Esophagus muscularis mucosa (tissue), 4 donors: Measurements from ENCODE around the gene BRMS1L. TPM values are rescaled to one million over a fixed set of nuclear protein-coding genes. Genes with fewer than 3 reads are reported as not detected.

Experiments used
- DNase-seq: peaks from one replicate; pipeline ENCODE4 v3.0.0-alpha.2; 2017; ENCODE audit errors: extremely low spot score
- H3K27ac ChIP-seq, 4 donors: fragments of 200-600 bp; sonication (generic); replicated peaks in 1 of 4; 1 replicate in 3 of 4; 2 replicates in 1 of 4; pipeline ENCODE4 v1.5.1; 2016 to 2019; ENCODE audit warnings: mild to moderate bottlenecking in 1 of 4
- H3K27me3 ChIP-seq, 4 donors: fragments of 200-600 bp; sonication (generic); one replicate each; pipeline versions ENCODE4 v1.5.1 to v1.6.0; 2016 to 2019
- H3K36me3 ChIP-seq, 4 donors: fragments of 200-600 bp; sonication (generic); one replicate each; pipeline ENCODE4 v1.5.1; 2016 to 2019
- H3K4me1 ChIP-seq, 4 donors: fragments of 200-600 bp; sonication (generic); one replicate each; pipeline ENCODE4 v1.5.1; 2016 to 2019
- H3K4me3 ChIP-seq, 4 donors: fragments of 200-600 bp; sonication (generic); 1 replicate in 2 of 4; 2 replicates in 2 of 4; pipeline ENCODE4 v1.5.1; 2016 to 2019; ENCODE audit warnings: mild to moderate bottlenecking in 4 of 4, moderate library complexity in 1 of 4
- H3K9me3 ChIP-seq, 4 donors: fragments of 200-600 bp; sonication (generic); 1 replicate in 3 of 4; 2 replicates in 1 of 4; pipeline ENCODE4 v1.5.1; 2016 to 2019
- EP300 ChIP-seq: sonication (generic); formaldehyde crosslinking; IDR thresholded peaks from one replicate; pipeline ENCODE4 v1.6.1; 2017; ENCODE audit warnings: antibody characterized with exemption
- POLR2A ChIP-seq: fragments of 450-650 bp; IDR thresholded peaks from one replicate; pipeline ENCODE4 v1.6.1; 2017; ENCODE audit warnings: antibody characterized with exemption, moderate library complexity, mild to moderate bottlenecking, low read depth
- POLR2AphosphoS5 ChIP-seq, 2 donors: sonication (generic); formaldehyde crosslinking; IDR thresholded peaks; one replicate each; pipeline ENCODE4 v1.6.1; 2017; ENCODE audit warnings: antibody characterized with exemption in 2 of 2
- WGBS: methylation state at CpG from one replicate; pipeline ENCODE4 v1.1.5; 2018; 5-methylcytosine and 5-hydroxymethylcytosine counted together
- intact Hi-C: fragments of 100-400 bp; cut with DNase I; formaldehyde crosslinking; loops from one replicate; pipeline ENCODE4 v1.15.1; 2023
- total RNA-seq, 4 donors: library from RNA; depleted of rRNA; stranded (reverse); fragments of >200 nt; gene quantifications; one replicate each; pipeline versions ENCODE4 v1.1.0 to v1.2.1, GENCODE V29; 2016
- TF ChIP-seq, protein P1 (sequence below), 3 experiments: fragments of 200-600 bp in 2 of 3; fragments of 450-650 bp in 1 of 3; sonication (generic) in 2 of 3; IDR thresholded peaks; one replicate each; pipeline ENCODE4 v1.5.1; 2017 to 2019; ENCODE audit warnings: antibody characterized with exemption in 3 of 3, mild to moderate bottlenecking in 2 of 3, moderate library complexity in 1 of 3

Gene BRMS1L
- total RNA-seq, 4 donors from 2014 or later, result 5.0 to 8.0 (median 6.9) TPM

DNA sequence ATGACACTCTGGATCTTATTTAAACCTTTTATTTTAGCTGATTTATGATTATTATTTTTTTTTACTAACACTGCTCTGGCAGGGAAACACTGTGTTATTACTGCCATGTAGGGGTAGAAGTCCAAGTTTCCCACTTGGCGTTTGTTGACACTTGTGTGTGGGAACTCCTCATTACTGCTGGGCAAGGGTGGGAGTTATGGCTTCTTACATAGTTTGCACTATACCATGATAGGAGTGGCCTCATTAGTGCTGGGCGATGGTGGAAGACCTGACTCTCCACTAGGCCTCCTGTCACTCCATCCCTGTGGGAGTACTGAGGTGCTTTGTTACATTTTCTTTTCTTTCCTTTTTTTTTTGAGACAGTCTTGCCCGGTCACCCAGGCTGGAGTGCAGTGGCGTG lies 83.5 kb downstream of the BRMS1L start:
- Histone ChIP-seq H3K36me3 (no peaks in the 10 kb centered on the region), H3K27me3 (no peaks in the 10 kb centered on the region), H3K9me3 (no peaks in the 10 kb centered on the region), H3K4me1 (no peaks in the 10 kb centered on the region), H3K27ac (no peak overlapping the region), H3K4me3 (no peak overlapping the region)
- intact Hi-C loops, result loop anchor here (10.0 kb wide), 1 partner anchor 475 kb away; no protein-coding TSS in a partner anchor
- TF ChIP-seq, protein P1, sequence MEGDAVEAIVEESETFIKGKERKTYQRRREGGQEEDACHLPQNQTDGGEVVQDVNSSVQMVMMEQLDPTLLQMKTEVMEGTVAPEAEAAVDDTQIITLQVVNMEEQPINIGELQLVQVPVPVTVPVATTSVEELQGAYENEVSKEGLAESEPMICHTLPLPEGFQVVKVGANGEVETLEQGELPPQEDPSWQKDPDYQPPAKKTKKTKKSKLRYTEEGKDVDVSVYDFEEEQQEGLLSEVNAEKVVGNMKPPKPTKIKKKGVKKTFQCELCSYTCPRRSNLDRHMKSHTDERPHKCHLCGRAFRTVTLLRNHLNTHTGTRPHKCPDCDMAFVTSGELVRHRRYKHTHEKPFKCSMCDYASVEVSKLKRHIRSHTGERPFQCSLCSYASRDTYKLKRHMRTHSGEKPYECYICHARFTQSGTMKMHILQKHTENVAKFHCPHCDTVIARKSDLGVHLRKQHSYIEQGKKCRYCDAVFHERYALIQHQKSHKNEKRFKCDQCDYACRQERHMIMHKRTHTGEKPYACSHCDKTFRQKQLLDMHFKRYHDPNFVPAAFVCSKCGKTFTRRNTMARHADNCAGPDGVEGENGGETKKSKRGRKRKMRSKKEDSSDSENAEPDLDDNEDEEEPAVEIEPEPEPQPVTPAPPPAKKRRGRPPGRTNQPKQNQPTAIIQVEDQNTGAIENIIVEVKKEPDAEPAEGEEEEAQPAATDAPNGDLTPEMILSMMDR (IDR thresholded peaks at IDR 0.05), result no peak
- no peak for TF ChIP-seq POLR2A
- no peak for TF ChIP-seq EP300
- TF ChIP-seq POLR2AphosphoS5 (IDR thresholded peaks at IDR 0.05), result no peak
- 89% methylated on average over 4 of the region's 4 CpGs for WGBS
- no peak for DNase-seq

- no peaks in the 10 kb centered on the region for H3K27me3 ChIP-seq
- 90% methylated on average over 4 of the region's 4 CpGs for WGBS
- no peak overlapping the region for H3K27ac ChIP-seq
- TF ChIP-seq POLR2A (no peak), EP300 (no peak), POLR2AphosphoS5 (IDR thresholded peaks at IDR 0.05) (no peak)
- TF ChIP-seq, protein P1 (IDR thresholded peaks at IDR 0.05), result no peak
- no peaks in the 10 kb centered on the region for H3K9me3 ChIP-seq
- H3K4me1 ChIP-seq, result no peaks in the 10 kb centered on the region
- intact Hi-C loops, result no loop called here
- H3K36me3 ChIP-seq, result no peaks in the 10 kb centered on the region
- no peak overlapping the region for H3K4me3 ChIP-seq
- no peak for DNase-seq
These were observed 84.1 kb downstream of the BRMS1L start for GRCh38 chr14:35910191-35910590.

- no peak for DNase-seq
- Histone ChIP-seq H3K4me1 (no peaks in the 10 kb centered on the region), H3K36me3 (no peaks in the 10 kb centered on the region), H3K27me3 (no peaks in the 10 kb centered on the region), H3K9me3 (no peaks in the 10 kb centered on the region), H3K27ac (no peak overlapping the region), H3K4me3 (no peak overlapping the region)
- WGBS, result 74% methylated on average over 4 of the region's 4 CpGs
- TF ChIP-seq EP300 (no peak), POLR2A (no peak)
- intact Hi-C loops, result no loop called here
These were observed 85.0 kb downstream of the BRMS1L start for GRCh38 chr14:35911097-35911496.

- Histone ChIP-seq H3K4me1 (no peaks in the 10 kb centered on the region), H3K9me3 (no peaks in the 10 kb centered on the region), H3K4me3 (no peak overlapping the region), H3K27ac (no peak overlapping the region), H3K27me3 (no peaks in the 10 kb centered on the region), H3K36me3 (no peaks in the 10 kb centered on the region)
- 82% methylated on average over 4 of the region's 4 CpGs for WGBS
- intact Hi-C loops, result no loop called here
- TF ChIP-seq EP300, result no peak
- TF ChIP-seq POLR2A, result no peak
- TF ChIP-seq, protein P1 (IDR thresholded peaks at IDR 0.05), result no peak
- TF ChIP-seq POLR2AphosphoS5 (IDR thresholded peaks at IDR 0.05), result no peak
- no peak for DNase-seq
These were observed 89.0 kb downstream of the BRMS1L start for GRCh38 chr14:35915185-35915584.

DNA sequence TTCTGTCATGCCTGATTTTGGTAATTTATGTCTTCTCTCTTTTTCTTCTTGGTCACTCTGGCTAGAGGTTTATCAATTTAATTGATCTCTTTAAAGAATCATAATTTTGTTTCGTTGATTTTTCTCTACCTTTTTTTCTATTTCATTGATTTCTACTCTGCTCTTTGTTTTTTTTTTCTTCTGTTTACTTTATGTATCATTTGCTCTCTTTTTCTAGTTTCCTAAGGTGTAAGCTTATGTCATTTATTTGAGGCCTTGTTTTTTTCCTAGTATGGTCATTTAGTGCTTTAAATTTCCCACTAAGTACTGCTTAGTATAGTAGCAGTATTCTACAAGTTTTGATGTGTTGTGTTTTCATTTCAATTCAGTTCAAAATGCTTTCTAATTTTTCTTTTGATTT lies 89.6 kb downstream of the BRMS1L start:
- no peaks in the 10 kb centered on the region for H3K27me3 ChIP-seq
- intact Hi-C loops, result no loop called here
- no peak overlapping the region for H3K4me3 ChIP-seq
- TF ChIP-seq EP300 (no peak), POLR2A (no peak), POLR2AphosphoS5 (IDR thresholded peaks at IDR 0.05) (no peak)
- TF ChIP-seq, protein P1 (IDR thresholded peaks at IDR 0.05), result no peak
- 74% methylated on average over 1 of the region's 1 CpG for WGBS
- no peaks in the 10 kb centered on the region for H3K4me1 ChIP-seq
- no peak overlapping the region for H3K27ac ChIP-seq
- no peak for DNase-seq
- H3K9me3 ChIP-seq, result no peaks in the 10 kb centered on the region
- no peaks in the 10 kb centered on the region for H3K36me3 ChIP-seq

Other genes starting within 250 kb of the BRMS1L start
- 10 to 100 TPM; 48.2 to 77.7 (median 52.1) TPM for gene RALGAPA1, start 17.0 kb upstream of the BRMS1L start, total RNA-seq